22Rv1 (cell line): ENCODE results near the gene RXFP2.

Source experiments
- ZFX ChIP-seq: fragments of 450-650 bp; IDR thresholded peaks from 2 replicates; pipeline ENCODE4 v1.6.1; 2017; ENCODE audit warnings: antibody characterized with exemption, borderline replicate concordance
- TF ChIP-seq, protein P1 (sequence below): fragments of 450-650 bp; IDR thresholded peaks from 2 replicates; pipeline ENCODE4 v1.5.1; 2017; ENCODE audit warnings: mild to moderate bottlenecking

DNA sequence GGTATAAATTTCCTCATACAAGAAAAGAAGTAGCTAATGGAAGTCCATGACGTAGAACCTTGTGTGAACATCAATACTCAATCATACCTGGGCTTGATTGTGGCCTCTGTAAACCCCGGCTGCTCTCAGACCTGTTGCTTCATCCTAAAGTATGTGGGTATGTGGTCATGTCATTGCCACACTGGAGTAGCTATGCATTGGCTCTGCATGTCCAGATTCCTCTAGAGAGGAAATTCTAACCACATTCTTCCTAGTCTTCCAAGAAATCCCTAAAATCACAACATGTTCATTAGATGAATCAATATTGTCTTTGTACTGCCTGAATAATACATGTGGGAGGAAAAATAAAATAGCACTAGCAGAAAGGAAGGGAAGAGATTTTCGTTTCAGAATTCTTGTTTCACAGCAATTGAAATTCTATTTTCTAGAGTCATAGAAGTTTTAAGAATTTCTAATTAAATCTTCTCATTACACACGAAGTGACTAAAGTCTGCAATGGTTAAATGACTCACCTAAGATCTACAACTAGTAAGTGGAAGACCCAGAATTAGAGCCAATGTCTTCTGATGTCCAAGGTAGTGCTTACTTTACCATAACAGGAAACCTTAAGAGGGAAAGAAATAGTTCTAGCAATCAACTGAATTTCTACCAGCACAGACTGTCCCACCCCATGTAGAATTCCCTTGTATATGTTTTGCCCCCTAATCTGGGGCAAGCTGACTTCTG, 28.0 kb downstream of the RXFP2 start:
- TF ChIP-seq, protein P1, sequence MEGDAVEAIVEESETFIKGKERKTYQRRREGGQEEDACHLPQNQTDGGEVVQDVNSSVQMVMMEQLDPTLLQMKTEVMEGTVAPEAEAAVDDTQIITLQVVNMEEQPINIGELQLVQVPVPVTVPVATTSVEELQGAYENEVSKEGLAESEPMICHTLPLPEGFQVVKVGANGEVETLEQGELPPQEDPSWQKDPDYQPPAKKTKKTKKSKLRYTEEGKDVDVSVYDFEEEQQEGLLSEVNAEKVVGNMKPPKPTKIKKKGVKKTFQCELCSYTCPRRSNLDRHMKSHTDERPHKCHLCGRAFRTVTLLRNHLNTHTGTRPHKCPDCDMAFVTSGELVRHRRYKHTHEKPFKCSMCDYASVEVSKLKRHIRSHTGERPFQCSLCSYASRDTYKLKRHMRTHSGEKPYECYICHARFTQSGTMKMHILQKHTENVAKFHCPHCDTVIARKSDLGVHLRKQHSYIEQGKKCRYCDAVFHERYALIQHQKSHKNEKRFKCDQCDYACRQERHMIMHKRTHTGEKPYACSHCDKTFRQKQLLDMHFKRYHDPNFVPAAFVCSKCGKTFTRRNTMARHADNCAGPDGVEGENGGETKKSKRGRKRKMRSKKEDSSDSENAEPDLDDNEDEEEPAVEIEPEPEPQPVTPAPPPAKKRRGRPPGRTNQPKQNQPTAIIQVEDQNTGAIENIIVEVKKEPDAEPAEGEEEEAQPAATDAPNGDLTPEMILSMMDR = no peak
- no peak for TF ChIP-seq ZFX
